ENCODE data around the gene WDSUB1.

DNA sequence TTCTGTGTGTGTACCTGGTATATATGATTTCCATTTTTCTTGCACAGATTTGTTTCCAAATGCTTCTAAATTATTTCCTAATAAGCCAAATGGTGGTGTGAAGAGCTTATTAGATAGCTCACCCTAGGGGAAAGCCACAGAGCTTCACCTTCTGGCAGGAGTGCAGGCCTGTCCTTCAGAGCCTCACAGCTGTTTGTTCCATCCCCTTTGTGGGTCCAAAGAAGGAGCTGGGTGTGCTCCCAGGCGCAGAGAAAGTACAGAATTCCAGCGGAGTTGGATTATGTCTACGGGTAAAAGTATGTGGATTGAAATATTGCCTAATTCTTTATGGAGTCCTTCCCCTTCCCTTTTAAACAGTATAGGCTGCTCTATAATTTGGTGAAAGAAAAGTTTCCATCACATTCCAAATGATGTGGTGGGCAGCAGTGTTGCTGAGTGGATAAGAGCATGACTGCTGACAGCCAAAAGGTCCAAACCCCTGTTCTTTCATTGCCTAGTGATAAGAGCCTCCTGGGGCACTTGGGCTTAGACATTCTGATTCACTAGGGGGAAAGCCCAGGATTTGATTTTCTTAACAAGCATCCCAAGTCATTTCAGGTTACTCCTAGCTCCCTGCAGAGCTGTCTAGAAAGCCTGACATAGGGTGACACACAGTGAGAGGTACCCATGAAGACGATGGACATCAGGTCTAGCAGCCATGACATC is 86.6 kb downstream of the WDSUB1 start:
- TF ChIP-seq, protein P1, sequence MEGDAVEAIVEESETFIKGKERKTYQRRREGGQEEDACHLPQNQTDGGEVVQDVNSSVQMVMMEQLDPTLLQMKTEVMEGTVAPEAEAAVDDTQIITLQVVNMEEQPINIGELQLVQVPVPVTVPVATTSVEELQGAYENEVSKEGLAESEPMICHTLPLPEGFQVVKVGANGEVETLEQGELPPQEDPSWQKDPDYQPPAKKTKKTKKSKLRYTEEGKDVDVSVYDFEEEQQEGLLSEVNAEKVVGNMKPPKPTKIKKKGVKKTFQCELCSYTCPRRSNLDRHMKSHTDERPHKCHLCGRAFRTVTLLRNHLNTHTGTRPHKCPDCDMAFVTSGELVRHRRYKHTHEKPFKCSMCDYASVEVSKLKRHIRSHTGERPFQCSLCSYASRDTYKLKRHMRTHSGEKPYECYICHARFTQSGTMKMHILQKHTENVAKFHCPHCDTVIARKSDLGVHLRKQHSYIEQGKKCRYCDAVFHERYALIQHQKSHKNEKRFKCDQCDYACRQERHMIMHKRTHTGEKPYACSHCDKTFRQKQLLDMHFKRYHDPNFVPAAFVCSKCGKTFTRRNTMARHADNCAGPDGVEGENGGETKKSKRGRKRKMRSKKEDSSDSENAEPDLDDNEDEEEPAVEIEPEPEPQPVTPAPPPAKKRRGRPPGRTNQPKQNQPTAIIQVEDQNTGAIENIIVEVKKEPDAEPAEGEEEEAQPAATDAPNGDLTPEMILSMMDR (IDR thresholded peaks at IDR 0.05 in 8 of 11, conservative IDR thresholded peaks at IDR 0.05 in 3 of 11), result no peak
- no peak for TF ChIP-seq POLR2AphosphoS5 (IDR thresholded peaks at IDR 0.05)
